ENCODE results near the gene GDAP1L1.
"Not testable (repeated sequence)": the region's sequence is repeated elsewhere in the genome, so short reads cannot be mapped to it uniquely, and the experiment has no call there.

- TF ChIP-seq CTCF (IDR thresholded peaks at IDR 0.05; ENCODE audit: low read depth, low read length); EZH2phosphoT487 (IDR thresholded peaks at IDR 0.05; ENCODE audit: low read depth): not testable (repeated sequence)
These were observed 10.3 kb upstream of the GDAP1L1 start for GRCh38 chr20:44236840-44237239.
